Superior temporal gyrus (tissue), 1 donor: ENCODE results near the gene MIF.
"Not testable (repeated sequence)": the region's sequence is repeated elsewhere in the genome, so short reads cannot be mapped to it uniquely, and the experiment has no call there.

Experiments used
- DNase-seq: peaks from one replicate; pipeline ENCODE4 v3.0.0-alpha.2; 2016; ENCODE audit errors: extremely low spot score

The MIF gene

GRCh38 chr22:23901600-23901999, 7.4 kb downstream of the MIF start:
- DNase-seq: no peak

DNA sequence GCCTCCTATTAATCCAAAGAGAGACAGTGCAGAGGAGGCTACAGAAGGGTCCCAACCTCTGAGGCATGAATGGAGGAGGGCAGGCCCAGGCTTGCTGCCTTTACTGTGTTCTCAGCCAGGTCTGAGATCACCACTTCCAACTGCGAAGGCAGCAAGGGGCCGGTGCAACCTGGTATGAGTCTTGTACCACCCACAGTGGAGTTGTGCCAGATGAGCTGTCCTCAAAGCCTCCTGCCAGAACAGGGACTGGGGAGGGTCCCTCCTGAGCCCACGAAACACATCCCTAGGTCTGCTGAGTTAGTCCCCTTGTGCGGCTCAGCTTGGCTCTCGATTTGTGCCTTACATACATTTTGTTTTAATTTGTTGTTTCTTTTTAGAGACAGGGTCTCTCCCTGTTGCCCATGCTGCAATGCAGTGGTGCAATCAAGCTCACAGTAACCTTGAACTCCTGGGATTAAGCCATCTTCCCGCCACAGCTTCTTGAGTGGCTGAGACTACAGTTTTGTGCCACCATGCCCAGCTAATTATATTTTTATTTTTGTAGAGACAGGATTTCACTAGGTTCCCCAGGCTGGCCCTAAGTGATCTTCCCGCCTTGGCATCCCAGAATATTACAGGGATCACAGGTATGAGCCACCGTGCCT, 9.3 kb downstream of the MIF start:
- DNase-seq: no peak

GRCh38 chr22:23904573-23905254, 10.5 kb downstream of the MIF start:
- DNase-seq: peak; percentile 87

DNA sequence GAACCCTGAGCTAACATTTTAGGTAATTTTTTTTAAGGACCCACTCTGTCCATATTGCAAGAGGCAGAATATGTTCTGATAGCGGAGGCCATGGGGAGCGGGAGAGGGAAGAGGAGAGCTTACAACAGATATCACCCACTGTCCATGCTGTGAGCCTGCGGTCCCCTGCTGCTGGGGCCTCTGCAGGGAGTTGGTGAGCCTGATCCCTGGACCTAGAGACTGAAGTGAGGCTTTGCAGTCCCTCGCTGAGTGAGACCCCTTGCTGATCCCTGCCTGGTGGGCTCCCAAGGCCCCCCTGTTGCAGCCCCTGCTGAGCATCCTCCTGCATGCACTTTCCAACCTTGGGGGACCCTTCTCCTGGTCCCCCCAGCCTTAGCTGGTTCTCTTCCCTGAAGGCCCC, 12.5 kb downstream of the MIF start:
- DNase-seq: no peak

DNA sequence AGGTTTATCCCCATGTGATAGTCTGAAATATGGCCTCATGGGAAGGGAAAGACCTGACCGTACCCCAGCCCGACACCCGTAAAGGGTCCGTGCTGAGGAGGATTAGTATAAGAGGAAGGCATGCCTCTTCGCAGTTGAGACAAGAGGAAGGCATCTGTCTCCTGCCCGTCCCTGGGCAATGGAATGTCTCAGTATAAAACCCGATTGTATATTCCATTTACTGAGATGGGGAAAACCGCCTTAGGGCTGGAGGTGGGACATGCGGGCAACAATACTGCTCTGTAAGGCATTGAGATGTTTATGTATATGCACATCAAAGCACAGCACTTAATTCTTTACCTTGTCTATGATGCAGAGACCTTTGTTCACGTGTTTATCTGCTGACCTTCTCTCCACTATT, 13.2 kb downstream of the MIF start:
- DNase-seq: not testable (repeated sequence)

GRCh38 chr22:23908587-23909205, 14.5 kb downstream of the MIF start:
- DNase-seq: no peak

DNA sequence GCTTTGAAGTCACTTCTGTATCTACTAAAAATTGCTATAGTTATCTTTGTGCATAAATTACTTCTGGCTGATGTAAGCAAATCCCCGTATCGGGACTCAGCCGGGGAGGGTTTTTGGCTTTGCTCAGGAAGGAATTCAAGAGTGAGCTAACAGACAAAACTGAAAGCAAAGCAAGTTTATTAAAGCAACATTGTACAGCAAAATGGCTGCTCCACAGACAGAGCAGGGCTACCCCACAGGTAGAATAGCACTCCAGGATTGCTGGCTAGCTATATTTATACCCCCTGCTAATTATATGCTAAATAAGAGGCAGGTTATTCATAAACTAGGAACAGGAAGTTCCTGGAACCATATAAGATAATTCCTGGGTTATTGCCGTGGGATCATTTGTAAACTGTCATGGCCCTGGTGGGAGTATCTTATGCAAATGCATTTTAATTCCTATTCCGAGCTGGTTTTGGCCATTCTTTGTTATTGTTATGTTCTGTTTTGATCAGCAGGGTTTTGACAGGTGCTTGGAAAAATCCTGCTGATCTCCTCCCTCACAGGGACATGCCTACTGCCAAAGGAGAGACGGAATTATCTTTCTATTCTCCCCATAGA, 15.2 kb downstream of the MIF start:
- DNase-seq: no peak

DNA sequence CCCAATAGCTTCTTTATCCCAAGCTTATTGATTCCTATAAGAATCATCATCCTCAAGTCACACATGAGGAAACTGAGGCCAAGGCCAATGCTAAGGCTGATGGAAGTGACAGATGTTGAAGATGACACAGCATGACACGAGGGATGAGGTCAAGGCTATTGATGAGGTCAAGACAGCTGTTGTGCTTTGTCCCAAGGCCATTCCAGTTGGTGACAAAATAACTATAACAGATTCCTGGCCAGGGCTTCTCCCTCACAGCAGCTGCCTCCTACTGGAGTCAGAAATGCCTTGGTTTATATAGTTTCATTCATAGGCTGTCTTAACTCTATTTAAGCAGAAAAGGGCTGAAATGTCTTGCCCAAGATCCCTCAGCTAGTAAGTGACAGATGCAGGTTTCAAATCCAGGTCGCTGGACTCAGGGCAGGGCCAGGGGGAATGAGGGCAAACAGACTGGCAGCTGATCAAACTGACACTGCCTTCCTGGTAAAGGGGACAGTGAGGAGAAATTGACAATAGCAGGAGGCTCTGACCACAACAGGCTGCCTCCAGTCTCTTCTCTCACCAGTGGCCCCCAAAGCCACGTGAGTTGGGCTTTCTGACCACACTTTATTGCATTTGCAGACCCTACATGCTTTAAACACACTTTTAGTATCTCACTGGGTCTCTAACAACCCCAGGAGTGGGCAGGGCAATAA, 16.5 kb downstream of the MIF start:
- no peak for DNase-seq

GRCh38 chr22:23911318-23911980, 17.3 kb downstream of the MIF start:
- DNase-seq: no peak

DNA sequence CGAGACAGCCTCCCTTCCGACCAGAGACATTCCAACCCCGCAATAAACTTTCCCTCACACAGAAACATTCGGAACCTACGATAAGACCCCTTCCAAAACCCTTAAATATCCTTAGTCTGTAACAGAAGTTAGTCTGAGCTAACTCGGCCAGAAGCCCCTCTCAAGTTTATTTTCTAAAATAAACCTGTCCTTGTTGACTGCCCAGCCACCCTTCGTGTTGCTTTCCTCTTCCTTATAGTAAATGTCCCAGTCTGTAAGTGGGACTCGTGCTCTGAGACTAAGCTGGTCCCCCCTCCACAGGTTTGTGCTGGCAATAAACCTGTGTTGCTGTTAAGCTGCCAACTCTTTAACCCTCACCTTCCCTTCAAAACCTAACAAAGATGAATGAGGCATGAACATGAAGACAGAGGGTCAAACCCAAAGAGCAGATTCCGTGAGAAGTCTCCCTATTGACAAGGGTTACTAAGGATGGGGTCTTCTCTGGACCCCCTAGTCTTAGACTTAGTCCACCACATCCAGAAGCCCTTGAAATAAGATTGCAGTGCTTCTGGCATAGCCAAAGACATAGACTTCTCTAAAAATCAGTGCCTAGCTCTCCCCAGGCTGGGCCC, 18.2 kb downstream of the MIF start:
- no peak for DNase-seq

- no peak for DNase-seq
Measured at GRCh38 chr22:23913306-23913660, 19.1 kb downstream of the MIF start.

- DNase-seq: peak; percentile 99
Measured at GRCh38 chr22:23913661-23914353, 19.6 kb downstream of the MIF start.

DNA sequence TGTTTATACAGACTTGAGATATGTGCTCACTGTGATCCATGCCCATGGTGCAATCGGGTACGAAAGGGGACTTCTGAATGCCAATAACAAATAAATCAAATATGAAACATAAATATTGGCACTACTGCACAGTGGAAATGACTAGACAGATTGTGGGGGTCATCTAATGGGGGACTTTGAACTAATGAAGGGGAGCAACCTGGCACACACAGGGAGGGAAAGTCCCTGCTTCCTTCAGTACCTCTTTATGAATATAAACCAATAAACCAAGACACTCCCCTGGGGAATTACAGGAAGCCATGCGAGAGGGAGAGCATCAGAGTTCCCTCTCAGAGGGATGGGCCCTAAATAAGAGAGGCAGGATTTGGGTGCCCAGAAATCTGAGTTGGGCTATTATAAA, 21.1 kb downstream of the MIF start:
- DNase-seq: no peak

DNA sequence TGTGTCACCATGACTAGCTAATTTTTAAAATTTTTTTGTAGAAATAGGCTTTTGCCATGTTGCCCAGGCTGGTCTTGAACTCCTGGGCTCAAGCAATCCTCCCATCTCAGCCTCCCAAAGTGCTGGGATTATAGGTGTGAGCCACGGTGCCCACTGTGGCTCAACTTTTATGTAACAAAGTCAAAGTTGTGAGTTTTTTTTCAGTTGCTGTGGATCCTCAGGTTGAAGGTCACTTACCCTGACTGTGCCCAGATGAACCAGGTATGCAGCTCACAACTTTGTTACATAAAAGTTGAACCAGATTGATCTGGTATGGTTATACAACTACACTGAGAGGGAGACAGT, 26.1 kb downstream of the MIF start:
- peak; percentile 1 for DNase-seq

DNA sequence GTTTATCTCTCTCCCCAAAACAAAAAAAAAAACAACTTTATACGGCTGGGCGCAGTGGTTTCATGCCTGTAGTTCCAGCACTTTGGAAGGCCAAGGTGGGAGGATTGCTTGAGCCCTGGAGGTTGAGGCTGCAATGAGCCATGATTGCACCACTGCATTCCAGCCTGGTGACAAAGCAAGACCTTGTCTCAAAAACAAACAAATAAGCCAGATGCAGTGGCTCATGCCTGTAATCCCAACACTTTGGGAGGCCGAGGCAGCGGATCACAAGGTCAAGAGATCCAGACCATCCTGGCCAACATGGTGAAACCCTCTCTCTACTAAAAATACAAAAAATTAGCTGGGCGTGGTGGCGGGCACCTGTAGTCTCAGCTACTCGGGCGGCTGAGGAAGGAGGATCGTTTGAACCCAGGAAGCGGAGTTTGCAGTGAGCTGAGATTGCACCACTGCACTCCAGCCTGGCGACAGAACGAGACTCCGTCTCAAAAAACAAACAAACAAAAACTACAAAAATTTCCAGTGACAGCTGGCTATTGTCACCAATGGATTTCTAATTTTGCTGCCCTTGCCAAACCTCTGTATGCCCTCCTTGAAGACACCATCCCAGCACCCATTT, 27.5 kb downstream of the MIF start:
- DNase-seq: not testable (repeated sequence)

GRCh38 chr22:23922921-23923320, 28.7 kb downstream of the MIF start:
- DNase-seq: no peak

DNA sequence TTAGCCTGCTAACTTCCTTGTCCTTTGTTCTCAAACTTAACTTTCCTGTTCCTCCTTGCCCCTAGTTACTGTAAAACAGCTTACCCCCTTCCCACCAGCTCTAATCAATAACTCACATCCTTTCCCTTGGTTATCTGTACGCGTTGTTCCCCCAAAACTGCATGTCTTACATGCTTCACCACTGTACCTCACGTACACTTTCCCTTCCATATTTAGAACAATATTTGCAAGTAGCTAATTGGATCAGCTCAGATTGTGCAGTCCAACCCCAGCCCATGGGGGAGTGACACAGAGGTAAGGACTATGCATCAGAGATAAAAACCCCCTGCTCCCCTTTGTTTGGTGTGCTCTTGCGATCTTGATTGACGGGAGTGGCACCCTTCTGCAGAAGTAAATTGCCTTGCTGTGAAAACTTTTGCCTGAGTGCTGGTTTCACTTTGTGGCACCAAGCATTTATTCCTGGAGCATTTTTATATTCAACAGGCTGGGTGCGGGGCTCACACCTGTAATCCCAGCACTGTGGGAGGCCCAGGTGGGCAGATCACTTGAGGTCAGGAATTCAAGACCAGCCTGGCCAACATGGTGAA, 30.9 kb downstream of the MIF start:
- no peak for DNase-seq

DNA sequence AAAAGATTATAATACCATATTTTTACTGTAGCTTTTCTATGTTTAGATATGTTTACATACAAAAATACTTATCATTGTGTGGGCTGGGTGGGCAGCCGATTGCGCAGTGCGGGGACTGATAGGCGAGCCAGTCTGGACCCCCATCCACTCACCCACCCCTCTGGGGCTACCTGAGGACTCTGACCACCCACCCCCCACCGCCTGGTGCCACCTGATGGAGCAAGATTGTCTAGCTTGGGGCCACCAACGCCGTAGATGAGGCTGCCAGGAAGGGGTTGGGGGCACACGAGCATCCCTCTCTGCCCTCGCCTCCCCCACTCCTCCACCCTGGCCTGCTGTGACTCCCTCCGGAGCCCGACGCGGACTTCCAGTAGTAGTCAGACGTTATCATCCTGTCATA, 32.4 kb downstream of the MIF start:
- DNase-seq: no peak

DNA sequence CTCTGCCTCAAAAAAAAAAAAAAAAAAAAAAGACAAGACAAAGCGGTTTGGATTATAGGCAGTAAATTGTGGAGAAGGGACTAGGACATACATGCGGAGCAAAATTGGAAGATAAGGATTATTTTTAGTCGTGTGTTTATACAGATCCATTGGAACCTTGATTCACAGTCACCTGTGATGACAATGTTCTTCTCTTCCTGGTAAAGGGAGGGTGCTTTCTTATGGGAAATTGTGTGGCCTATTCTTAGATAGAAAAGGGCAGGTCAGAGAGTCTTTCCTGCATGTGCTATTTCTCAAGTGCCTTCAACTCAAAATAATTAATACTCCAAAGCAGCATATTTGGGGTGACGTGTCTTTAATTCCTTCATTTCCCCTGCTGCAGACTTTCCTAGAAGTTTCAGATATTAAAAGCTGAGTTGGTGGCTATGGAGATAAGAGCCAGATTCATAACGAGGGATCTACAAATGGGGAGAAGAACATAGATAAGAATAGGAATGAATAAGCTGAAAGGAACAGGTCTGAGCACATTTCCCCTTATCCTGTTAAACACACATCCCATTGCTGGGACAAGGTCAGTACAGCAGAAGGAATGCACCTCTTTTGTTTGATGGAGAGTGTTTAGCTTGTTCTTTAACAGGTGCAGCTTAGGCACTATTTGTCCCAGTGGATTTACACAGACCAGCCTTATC, 44.3 kb downstream of the MIF start:
- DNase-seq: peak; percentile 5

DNA sequence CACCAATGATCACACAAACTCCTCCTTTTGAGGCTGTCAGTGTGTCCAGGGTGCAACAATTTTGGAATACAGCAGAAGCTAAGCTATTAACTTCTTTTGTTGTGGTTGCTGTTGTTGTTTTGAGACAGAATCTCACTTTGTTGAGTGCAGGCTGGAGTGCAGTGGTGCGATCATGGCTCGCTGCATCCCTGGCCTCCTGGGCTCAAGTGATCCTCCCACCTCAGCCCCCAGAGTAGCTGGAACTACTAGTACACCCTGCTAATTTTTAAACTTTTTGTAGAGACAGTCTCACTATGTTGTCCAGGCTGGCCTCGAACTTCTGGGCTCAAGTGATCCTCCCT, 44.8 kb downstream of the MIF start:
- no peak for DNase-seq
